ENCODE results near the gene PPM1H. TPM values are rescaled to one million over a fixed set of nuclear protein-coding genes. Genes with fewer than 3 reads are reported as not detected.

The PPM1H gene
- total RNA-seq, 1 donor from 2014 or later = 21.6 TPM

DNA sequence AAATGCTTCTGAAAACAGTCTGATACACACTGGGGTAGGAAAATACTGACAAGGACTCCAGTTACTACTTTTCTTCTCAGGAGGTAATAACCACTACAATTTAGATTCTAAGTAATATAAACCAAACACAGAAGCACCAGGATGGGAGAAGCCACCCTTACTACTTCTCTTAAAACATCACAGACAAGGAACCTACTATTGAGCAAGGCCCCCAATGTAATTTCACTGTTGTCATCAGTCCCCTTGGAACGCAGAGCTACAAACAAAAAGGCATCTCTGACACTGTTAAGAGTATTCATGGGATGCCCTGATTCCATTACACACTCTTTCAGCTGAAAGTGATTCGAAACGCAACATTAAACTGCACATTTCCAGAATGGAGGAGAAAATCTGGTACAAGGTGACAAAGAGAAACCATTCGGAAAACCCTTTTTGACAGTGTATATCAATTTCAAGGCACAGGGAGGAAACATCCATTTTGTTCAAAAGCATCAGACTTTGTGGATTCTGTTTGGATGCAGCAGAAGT is 185.9 kb downstream of the PPM1H start:
- TF ChIP-seq, protein P1, sequence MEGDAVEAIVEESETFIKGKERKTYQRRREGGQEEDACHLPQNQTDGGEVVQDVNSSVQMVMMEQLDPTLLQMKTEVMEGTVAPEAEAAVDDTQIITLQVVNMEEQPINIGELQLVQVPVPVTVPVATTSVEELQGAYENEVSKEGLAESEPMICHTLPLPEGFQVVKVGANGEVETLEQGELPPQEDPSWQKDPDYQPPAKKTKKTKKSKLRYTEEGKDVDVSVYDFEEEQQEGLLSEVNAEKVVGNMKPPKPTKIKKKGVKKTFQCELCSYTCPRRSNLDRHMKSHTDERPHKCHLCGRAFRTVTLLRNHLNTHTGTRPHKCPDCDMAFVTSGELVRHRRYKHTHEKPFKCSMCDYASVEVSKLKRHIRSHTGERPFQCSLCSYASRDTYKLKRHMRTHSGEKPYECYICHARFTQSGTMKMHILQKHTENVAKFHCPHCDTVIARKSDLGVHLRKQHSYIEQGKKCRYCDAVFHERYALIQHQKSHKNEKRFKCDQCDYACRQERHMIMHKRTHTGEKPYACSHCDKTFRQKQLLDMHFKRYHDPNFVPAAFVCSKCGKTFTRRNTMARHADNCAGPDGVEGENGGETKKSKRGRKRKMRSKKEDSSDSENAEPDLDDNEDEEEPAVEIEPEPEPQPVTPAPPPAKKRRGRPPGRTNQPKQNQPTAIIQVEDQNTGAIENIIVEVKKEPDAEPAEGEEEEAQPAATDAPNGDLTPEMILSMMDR (IDR thresholded peaks at IDR 0.05; ENCODE audit: insufficient read depth, low read length, poor library complexity, severe bottlenecking) = no peak
- Histone ChIP-seq H3K36me3 (ENCODE audit: control insufficient read depth, insufficient read depth, low read length) (no peaks in the 10 kb centered on the region), H3K27me3 (ENCODE audit: control insufficient read depth, insufficient read depth, low read length) (no peaks in the 10 kb centered on the region), H3K4me3 (ENCODE audit: low read depth, low read length) (no peak overlapping the region)
- DNase-seq (ENCODE audit: low read depth) = no peak

DNA sequence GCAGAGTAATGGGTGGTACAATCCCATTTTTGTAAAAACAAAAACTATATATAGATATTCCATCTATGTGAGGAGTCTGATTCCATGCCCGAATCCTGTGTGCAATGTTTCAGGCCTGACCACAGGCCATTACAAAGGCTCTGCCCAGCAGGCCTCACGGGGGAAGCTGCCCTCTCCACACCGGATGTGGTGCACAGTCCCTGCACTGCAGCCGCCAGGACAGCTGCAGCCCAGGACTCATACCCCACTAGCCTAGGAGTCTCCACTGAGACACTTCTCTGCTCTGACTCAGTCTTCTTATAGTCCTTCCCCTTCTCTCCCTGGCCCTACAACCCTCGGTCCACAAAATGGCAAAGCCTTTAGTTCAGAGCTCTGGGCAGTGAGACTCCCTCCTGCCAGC is 190.4 kb downstream of the PPM1H start:
- H3K36me3 ChIP-seq (ENCODE audit: control insufficient read depth, insufficient read depth, low read length) = no peaks in the 10 kb centered on the region
- TF ChIP-seq, protein P1 (IDR thresholded peaks at IDR 0.05; ENCODE audit: insufficient read depth, low read length, poor library complexity, severe bottlenecking) = no peak
- H3K4me3 ChIP-seq (ENCODE audit: low read depth, low read length) = no peak overlapping the region
- DNase-seq (ENCODE audit: low read depth) = no peak
- no peaks in the 10 kb centered on the region for H3K27me3 ChIP-seq (ENCODE audit: control insufficient read depth, insufficient read depth, low read length)

DNA sequence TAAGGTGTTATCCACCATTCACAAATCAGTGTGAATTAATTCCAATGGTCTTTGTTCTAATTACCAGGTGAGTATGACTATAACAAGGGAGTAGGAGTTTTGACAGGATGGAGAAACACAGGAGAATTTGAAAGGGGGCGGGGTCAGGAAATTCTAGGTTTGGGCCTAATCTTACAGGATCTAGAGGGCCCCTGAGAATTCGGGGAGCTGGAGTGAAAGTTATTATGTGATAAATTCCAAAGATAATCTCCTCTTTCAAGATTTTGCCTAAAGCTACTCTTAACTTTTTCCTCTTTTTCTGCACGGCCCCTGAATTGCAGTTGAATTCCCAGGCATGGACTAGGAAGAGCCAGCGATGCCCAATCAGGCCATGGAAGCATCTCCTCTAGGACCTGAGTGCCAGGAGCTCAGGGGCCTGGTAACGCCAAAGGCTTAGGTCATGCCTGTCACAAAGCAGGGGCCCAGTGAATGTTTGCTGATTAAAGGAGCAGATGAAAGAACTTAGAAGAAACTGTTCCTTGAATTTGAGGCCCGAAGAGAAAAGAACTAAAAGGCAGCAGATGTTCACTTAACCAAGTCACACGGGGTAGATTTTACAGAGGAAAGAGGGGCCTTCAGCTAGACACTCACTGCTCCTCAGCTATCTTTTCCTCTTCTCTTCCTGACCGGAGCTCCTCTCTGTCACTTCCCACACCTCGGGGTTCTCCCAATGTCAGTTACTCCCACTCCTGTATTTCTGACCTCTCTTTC is 195.5 kb downstream of the PPM1H start:
- no peak overlapping the region for H3K4me3 ChIP-seq (ENCODE audit: low read depth, low read length)
- no peaks in the 10 kb centered on the region for H3K36me3 ChIP-seq (ENCODE audit: control insufficient read depth, insufficient read depth, low read length)
- H3K27me3 ChIP-seq (ENCODE audit: control insufficient read depth, insufficient read depth, low read length) = no peaks in the 10 kb centered on the region
- no peak for DNase-seq (ENCODE audit: low read depth)
- TF ChIP-seq, protein P1 (IDR thresholded peaks at IDR 0.05; ENCODE audit: insufficient read depth, low read length, poor library complexity, severe bottlenecking) = no peak

DNA sequence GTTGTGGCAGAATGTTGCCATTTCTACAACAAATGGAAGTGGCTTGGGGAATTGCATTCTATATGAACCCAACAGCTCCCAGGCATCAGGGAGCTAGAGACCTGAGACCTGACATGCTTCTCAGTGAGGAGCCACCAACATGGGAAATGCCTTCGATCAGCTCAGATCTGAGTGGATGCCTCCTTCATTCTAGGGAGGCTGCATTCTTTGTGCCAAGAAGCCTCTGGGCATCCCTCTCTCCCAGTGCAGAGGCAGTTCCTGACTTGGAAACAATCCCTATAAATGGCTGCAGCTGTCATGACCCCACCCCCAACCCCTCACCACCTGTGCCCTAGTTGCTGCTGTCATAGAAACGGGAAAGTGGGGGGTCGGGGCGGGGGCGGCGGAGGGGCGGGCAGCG is 196.3 kb downstream of the PPM1H start:
- Histone ChIP-seq H3K36me3 (ENCODE audit: control insufficient read depth, insufficient read depth, low read length) (no peaks in the 10 kb centered on the region), H3K27me3 (ENCODE audit: control insufficient read depth, insufficient read depth, low read length) (no peaks in the 10 kb centered on the region), H3K4me3 (ENCODE audit: low read depth, low read length) (no peak overlapping the region)
- no peak for DNase-seq (ENCODE audit: low read depth)
- TF ChIP-seq, protein P1 (IDR thresholded peaks at IDR 0.05; ENCODE audit: insufficient read depth, low read length, poor library complexity, severe bottlenecking) = no peak

DNA sequence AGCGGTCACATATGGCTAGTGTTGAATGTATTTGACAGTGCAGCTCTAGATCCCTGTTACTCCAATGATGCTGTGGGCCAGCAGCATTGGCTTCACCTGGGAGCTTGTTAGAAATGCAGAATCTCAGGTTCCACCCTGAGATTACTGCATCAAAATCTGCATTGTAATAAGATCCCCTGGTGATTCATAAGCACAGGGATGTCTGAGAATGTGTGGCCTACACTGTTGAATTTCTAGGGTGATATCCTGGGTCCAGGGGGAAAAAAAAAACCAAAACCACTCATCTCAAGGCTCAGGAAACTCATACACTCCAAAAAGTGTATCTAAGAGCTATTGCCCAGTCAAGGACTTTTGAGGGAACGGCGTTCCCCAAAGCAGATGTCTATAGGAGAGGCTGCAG is 196.8 kb downstream of the PPM1H start:
- no peaks in the 10 kb centered on the region for H3K27me3 ChIP-seq (ENCODE audit: control insufficient read depth, insufficient read depth, low read length)
- TF ChIP-seq, protein P1 (IDR thresholded peaks at IDR 0.05; ENCODE audit: insufficient read depth, low read length, poor library complexity, severe bottlenecking) = no peak
- no peaks in the 10 kb centered on the region for H3K36me3 ChIP-seq (ENCODE audit: control insufficient read depth, insufficient read depth, low read length)
- no peak overlapping the region for H3K4me3 ChIP-seq (ENCODE audit: low read depth, low read length)
- no peak for DNase-seq (ENCODE audit: low read depth)

DNA sequence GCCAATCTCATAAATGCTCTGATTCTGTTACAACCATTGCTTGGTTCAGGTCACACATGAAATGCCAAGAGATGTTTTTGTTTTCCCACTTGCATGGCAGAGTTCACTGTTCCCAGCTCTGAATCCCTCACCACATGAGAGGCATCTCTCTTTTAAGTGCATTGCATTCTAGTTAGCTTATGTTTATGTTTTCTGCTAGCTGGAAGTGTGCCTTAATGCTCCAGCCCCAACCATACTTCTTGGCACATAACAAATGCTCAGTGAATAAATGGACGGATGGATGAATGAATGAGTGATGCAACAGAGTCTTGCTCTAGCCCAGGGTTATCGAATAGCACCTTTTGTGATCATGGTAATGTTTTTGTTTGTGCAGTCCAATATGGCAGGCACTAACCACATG is 197.3 kb downstream of the PPM1H start:
- H3K27me3 ChIP-seq (ENCODE audit: control insufficient read depth, insufficient read depth, low read length) = no peaks in the 10 kb centered on the region
- no peaks in the 10 kb centered on the region for H3K36me3 ChIP-seq (ENCODE audit: control insufficient read depth, insufficient read depth, low read length)
- H3K4me3 ChIP-seq (ENCODE audit: low read depth, low read length) = no peak overlapping the region
- no peak for DNase-seq (ENCODE audit: low read depth)
- TF ChIP-seq, protein P1 (IDR thresholded peaks at IDR 0.05; ENCODE audit: insufficient read depth, low read length, poor library complexity, severe bottlenecking) = no peak

Data from kidney epithelial cell (primary cell).